SU-DHL-6 (cell line): ENCODE measurements around the gene CHMP6.
A peak's percentile ranks its signal among the peaks of the same experiment; 100 is the strongest.

Experiments
- H2AFZ ChIP-seq: fragments of 200-600 bp; sonication (generic); 2 replicates; pipeline ENCODE4 v1.6.1; 2014; ENCODE audit warnings: low read depth, mild to moderate bottlenecking, moderate library complexity, mixed read lengths, antibody characterized with exemption, low read length; ENCODE audit not compliant: severe bottlenecking
- H3F3A ChIP-seq: fragments of 200-600 bp; shearing (Covaris generic); 2 replicates; pipeline ENCODE4 v1.6.0; 2016; ENCODE audit warnings: antibody characterized with exemption, mild to moderate bottlenecking; ENCODE audit not compliant: insufficient read depth
- H3K27ac ChIP-seq: fragments of 200-600 bp; sonication (generic); 2 replicates; pipeline ENCODE4 v1.5.1; 2016; ENCODE audit warnings: low read depth, mild to moderate bottlenecking, low read length, moderate library complexity, mixed read lengths
- H3K27me3 ChIP-seq: fragments of 200-600 bp; sonication (generic), shearing (Covaris generic); 2 replicates; pipeline ENCODE4 v1.6.0; 2014; ENCODE audit warnings: mild to moderate bottlenecking, low read length
- H3K36me3 ChIP-seq: fragments of 200-600 bp; sonication (generic); 2 replicates; pipeline ENCODE4 v1.6.1; 2014; ENCODE audit warnings: mild to moderate bottlenecking, low read length, mixed read lengths
- H3K4me2 ChIP-seq: fragments of 300-600, 200-600 bp; shearing (Covaris generic), sonication (generic); 2 replicates; pipeline ENCODE4 v1.6.0; 2014; ENCODE audit warnings: low read length, low read depth, mild to moderate bottlenecking; ENCODE audit not compliant: poor library complexity, severe bottlenecking
- H3K4me3 ChIP-seq: fragments of 200-600 bp; sonication (generic); 2 replicates; pipeline ENCODE4 v1.5.1; 2014; ENCODE audit warnings: antibody characterized with exemption, low read length, mild to moderate bottlenecking, mixed read lengths; ENCODE audit not compliant: insufficient read depth, poor library complexity, severe bottlenecking
- H3K79me2 ChIP-seq: fragments of 200-600 bp; sonication (generic); 2 replicates; pipeline ENCODE4 v1.6.1; 2014; ENCODE audit warnings: mild to moderate bottlenecking, low read length, moderate library complexity; ENCODE audit not compliant: insufficient read depth
- H3K9ac ChIP-seq: fragments of 200-600 bp; sonication (generic); 2 replicates; pipeline ENCODE4 v1.7.0; 2014; ENCODE audit warnings: mild to moderate bottlenecking, low read length
- H3K9me2 ChIP-seq: fragments of 200-600 bp; sonication (generic); replicated peaks from 2 replicates; pipeline ENCODE4 v1.6.1; 2014; ENCODE audit warnings: low read length; ENCODE audit not compliant: insufficient read depth
- H3K9me3 ChIP-seq: fragments of 200-600 bp; sonication (generic); 2 replicates; pipeline ENCODE4 v1.6.1; 2014; ENCODE audit warnings: low read length, mixed read lengths; ENCODE audit not compliant: insufficient read depth
- H4K20me1 ChIP-seq: fragments of 200-600 bp; sonication (generic); 2 replicates; pipeline ENCODE4 v1.6.1; 2014; ENCODE audit warnings: low read depth, mild to moderate bottlenecking, antibody characterized with exemption, low read length, moderate library complexity, mixed read lengths
- CTCF ChIP-seq: fragments of 200-600 bp; sonication (generic); IDR thresholded peaks from one replicate; pipeline ENCODE4 v1.5.1; 2017; ENCODE audit warnings: antibody characterized with exemption, mild to moderate bottlenecking, low read length, moderate library complexity; ENCODE audit not compliant: insufficient read depth, poor library complexity, severe bottlenecking
- EZH2phosphoT487 ChIP-seq: fragments of 200-600 bp; sonication (generic), shearing (Covaris generic); conservative IDR thresholded peaks from 2 replicates; pipeline ENCODE4 v1.6.1; 2018; ENCODE audit warnings: mild to moderate bottlenecking, antibody characterized with exemption, low read length, moderate library complexity, mixed read lengths

Gene CHMP6

GRCh38 chr17:81034168-81034777, 42.6 kb downstream of the CHMP6 start:
- Histone ChIP-seq H2AFZ (no peak overlapping the region), H3K9me2 (no peaks in the 10 kb centered on the region), H3K9ac (no peak overlapping the region)

GRCh38 chr17:81034779-81035520, 43.3 kb downstream of the CHMP6 start, which contains the start of gene BAIAP2:
BAIAP2 (plus strand) TSS chr17:81035151; CDS start chr17:81035255, 104 bp downstream.
- Histone ChIP-seq H3K9me3 (no peaks in the 10 kb centered on the region), H3F3A (no peaks in the 10 kb centered on the region), H3K4me3 (peak within 1 kb of the TSS; percentile 32), H3K27me3 (peaks cover 5% of the 10 kb centered on the region; the same call in 1 of the 2 replicates), H3K79me2 (no peaks in the 10 kb centered on the region), H3K27ac (no peak within 1 kb of the TSS), H3K9me2 (no peaks in the 10 kb centered on the region), H3K4me2 (peak within 1 kb of the TSS; percentile 54), H4K20me1 (no peaks in the 10 kb centered on the region), H3K9ac (no peak within 1 kb of the TSS), H2AFZ (no peak within 1 kb of the TSS), H3K36me3 (no peaks in the 10 kb centered on the region)
- TF ChIP-seq EZH2phosphoT487 (no peak), CTCF (no peak)

More at GRCh38 chr17:81034168-81034777, 42.6 kb downstream of the CHMP6 start:
- Histone ChIP-seq H4K20me1 (no peaks in the 10 kb centered on the region), H3K79me2 (no peaks in the 10 kb centered on the region), H3K36me3 (no peaks in the 10 kb centered on the region), H3K4me2 (peak overlapping the region; percentile 54), H3K4me3 (peak overlapping the region; percentile 32), H3K9me3 (no peaks in the 10 kb centered on the region), H3F3A (no peaks in the 10 kb centered on the region), H3K27ac (no peak overlapping the region), H3K27me3 (peaks cover 5% of the 10 kb centered on the region; the same call in 1 of the 2 replicates)
- TF ChIP-seq CTCF (no peak), EZH2phosphoT487 (no peak)

GRCh38 chr17:81035521-81036196, 44.0 kb downstream of the CHMP6 start:
- no peaks in the 10 kb centered on the region for H3K79me2 ChIP-seq
- H3F3A ChIP-seq, result no peaks in the 10 kb centered on the region
- no peaks in the 10 kb centered on the region for H3K9me3 ChIP-seq
- H3K4me2 ChIP-seq, result no peak overlapping the region
- H4K20me1 ChIP-seq, result no peaks in the 10 kb centered on the region
- peaks cover 5% of the 10 kb centered on the region; the same call in 1 of the 2 replicates for H3K27me3 ChIP-seq
- no peak overlapping the region for H3K9ac ChIP-seq
- H3K4me3 ChIP-seq, result no peak overlapping the region
- H2AFZ ChIP-seq, result no peak overlapping the region
- TF ChIP-seq CTCF (no peak), EZH2phosphoT487 (no peak)
- H3K9me2 ChIP-seq, result no peaks in the 10 kb centered on the region
- no peak overlapping the region for H3K27ac ChIP-seq
- H3K36me3 ChIP-seq, result no peaks in the 10 kb centered on the region
